Ureter (tissue), 1 donor: ENCODE measurements around the gene RPL39L. TPM values are rescaled to one million over a fixed set of nuclear protein-coding genes. Genes with fewer than 3 reads are reported as not detected.
"Not testable (repeated sequence)": the region's sequence is repeated elsewhere in the genome, so short reads cannot be mapped to it uniquely, and the experiment has no call there.

Experiments
- DNase-seq: peaks from one replicate; pipeline ENCODE4 v3.0.0-alpha.2; 2020; ENCODE audit warnings: low spot score
- total RNA-seq: library from RNA; stranded (reverse); gene quantifications from one replicate; pipeline ENCODE4 v1.2.4, GENCODE V29; 2023
- donor health status: DM: yes; HTN: yes; CAD: no.

Gene RPL39L
- total RNA-seq, 1 donor from 2014 or later = 5.4 TPM

DNA sequence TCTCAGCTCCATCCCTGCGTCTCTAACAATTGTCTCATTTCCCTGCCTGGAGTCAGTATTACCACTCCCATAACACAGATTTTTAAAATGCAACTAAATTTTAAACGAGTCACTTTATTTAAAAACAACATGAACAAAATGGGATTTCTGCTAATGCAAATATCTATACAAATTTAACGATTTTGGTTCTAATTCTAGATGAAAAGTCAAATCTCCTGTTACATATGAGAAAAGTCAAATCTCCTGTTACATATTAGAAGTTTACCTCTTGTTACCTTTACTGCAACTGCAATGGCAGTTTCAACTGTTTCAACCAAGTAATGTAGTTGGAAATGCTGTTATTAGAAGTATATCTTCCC is 578 bp upstream of the RPL39L start:
- no peak for DNase-seq

DNA sequence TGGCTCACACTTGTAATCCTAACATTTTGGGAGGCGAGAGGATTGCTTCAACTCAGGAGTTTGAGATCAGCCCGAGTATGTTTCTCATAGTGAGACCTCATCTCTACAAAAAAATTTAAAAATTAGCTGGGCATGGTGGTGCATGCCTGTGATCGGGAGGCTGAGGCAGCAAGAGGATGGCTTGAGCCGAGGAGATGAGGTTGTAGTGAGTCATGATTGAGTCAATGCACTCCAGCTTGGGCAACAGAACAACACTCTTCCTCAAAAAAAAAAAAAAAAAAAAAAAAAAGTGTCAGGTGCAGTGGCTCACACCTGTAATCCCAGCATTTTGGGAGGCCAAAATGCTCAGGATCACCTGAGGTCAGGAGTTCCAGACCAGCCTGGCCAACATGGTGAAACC is 2.4 kb downstream of the RPL39L start:
- no peak for DNase-seq

DNA sequence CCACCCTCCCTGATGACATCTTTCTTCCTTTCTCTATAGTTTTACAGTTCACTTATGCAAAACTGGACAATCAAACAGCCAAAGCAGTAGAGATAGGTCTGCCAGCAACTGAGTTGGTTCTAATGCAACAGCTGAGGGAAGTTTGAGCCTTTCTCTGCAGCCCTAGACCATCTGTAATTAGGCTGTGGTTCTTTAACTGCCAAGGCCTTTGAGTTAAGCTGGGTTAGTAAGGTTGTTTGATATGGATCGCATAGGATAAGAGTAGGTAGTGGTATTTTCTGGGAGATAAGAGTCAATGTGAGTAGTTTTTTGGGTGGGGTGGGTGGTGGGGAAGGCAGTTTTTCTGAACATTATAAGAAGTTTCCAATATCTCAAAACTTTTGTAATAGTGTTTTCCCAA is 3.0 kb downstream of the RPL39L start:
- DNase-seq = no peak

DNA sequence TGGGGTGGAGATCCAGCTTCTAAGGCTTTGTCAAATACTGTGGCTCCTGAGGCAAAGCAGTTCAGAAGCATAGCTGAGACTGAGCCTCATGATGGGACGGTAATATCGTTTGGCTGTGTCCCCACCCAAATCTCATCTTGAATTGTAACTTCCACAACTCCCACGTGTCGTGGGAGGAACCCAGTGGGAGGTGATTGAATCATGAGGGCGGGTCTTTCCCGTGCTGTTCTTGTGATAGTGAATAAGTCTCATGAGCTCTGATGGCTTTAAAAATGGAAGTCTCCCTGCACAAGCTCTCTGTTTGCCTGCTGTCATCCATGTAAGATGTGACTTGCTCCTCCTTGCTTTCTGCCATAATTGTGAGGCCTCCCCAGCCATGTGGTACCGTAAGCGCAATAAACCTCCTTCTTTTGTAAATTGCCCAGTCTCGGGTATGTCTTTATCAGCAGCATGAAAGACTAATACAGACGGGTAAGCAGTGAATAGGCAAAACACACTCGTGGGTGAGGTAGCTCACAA is 4.1 kb downstream of the RPL39L start:
- DNase-seq = not testable (repeated sequence)

GRCh38 chr3:187133181-187133580 is 6.1 kb downstream of the RPL39L start:
- DNase-seq = not testable (repeated sequence)

DNA sequence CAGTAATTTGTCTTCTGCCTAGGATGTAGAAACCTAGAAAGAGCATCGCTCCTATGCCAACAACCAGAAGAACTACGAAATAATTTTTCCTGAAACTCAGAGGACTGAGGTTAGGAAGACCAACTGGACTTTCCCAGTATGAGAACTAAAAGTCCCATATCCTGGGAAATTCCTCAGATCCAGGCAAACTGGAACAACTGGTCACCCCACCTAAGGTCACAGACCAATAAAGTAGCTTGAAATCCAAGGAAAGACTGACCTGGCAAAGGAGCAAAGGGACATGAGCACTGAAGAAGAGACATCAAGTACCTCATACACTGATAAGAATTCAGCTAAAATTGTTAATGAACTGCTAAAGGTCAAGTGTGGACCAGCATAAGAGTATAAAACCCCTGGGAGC is 6.6 kb downstream of the RPL39L start:
- no peak for DNase-seq

DNA sequence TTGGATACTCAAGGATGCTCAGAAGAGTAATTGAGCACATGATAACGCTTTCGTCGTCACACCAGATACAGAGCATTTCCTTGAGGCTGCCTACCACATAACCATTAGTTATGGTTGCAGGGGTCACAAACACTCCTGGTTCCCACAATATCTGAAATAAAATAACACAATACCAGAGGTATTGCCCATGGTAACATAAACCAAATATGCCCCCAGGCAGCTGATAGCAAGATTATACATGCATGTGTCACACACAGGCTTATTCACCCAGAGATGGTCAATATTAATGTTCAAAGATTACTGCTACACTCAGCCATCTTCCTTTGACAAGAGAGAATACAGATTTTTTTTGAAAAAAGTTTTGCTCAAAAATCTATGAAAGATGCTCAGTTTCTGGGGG is 7.3 kb downstream of the RPL39L start:
- no peak for DNase-seq

DNA sequence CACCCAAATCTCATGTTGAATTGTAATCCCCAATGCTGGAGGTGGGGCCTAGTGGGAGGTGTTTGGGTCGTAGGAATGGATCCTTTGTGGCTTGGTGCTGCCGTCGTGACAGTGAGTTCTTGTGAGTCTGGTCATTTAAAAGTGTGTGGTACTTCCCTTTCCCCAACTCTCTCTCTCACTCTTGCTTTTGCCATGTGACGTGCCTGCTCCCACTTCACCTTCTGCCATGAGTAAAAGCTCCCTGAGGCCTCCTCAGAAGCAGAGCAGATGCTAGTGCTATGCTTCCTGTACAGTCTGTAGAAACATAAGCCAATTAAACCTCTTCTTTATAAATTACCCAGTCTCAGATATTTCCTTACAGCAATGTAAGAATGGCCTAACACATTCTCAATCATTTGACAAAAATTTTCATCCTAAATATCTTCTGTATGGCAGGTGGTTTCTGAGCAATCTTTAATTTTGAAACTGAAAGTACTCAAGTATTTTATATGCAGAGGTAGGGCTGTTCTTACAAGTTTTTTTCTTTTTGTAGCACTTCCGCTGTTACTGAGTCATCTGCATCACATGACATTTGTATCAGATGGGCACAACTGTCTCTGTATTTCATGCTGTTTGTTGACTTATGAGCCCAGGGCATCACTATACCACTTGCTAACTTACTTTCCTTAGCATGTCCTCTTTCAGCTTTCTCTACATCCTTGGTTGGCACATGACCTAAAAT is 8.8 kb downstream of the RPL39L start:
- DNase-seq = no peak

GRCh38 chr3:187125319-187126031 is 13.8 kb downstream of the RPL39L start:
- DNase-seq = no peak

DNA sequence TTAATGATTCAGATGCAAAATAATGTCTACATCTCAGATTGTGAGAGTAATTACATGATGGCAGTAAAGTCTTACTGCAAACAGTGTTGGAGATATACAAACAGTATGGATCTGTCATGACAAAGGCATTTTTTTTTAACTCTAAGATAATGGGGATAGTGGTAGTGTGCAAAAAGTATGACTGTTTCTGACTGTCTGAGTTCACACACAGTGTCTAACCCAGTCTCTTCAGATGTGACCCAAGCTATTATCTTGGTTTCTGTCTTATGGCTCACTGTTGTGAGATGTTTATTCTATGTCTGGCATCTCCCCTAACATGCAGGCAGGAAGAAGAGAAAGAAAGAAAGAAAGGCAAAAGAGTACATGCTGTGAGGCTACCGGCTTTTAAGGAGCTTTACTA is 17.0 kb downstream of the RPL39L start:
- no peak for DNase-seq

DNA sequence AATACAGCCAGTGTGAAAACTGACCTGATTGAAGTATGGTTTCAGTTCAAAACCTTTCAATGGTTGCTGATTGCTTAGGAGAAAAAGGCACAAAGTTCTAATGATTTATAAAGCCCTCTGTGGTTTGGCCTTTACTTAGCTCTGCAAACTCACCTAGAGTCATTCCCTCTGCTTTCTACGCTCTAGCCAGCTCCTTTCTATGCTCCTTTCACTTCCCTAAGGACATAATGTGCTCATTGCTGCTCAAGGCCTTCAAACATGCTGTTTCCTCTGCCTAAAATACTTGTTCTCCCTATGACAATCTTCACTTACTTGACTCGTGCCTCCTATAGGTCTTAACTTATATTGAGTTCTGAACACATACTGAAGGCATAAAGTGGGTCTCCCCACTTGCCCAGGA is 19.0 kb downstream of the RPL39L start:
- DNase-seq = no peak

GRCh38 chr3:187114511-187114910 is 24.8 kb downstream of the RPL39L start:
- no peak for DNase-seq

DNA sequence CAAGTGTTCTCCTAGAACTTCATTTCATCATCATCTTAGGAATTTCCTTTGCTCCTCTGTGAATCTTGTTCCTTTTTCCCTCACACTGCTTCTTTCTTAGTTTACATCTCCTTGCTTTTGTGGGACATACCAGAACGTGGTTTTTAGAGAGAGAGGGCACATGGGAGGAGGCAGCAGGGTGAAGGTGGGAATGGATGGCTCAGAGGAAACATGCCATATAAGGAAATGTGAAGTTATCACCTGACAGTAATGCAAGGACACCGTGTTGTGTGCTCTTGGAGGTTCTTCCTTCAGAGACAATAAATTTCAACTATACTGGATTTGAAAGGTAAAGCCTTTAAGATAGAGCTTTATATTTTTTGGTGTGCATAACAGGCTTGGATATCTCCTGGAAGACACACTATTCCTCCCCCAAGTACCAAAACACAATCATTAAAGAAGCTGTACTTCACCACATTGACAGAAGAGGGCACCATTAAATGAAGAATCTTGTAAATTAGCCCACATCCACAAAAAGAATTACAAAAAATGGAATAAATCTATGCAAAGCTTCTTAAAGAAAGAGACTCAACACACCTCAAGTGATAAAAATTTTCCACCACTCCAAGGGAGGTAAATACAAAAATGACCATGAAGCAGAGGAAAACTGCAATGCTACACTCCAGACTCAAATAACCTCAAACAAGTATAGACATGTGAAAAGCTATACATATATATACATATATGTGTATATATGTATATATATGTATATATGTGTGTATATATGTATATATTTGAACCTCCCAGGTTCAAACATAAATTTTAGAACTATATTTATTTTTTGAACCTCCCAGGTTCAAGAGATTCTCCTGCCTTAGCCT is 26.1 kb downstream of the RPL39L start:
- no peak for DNase-seq

DNA sequence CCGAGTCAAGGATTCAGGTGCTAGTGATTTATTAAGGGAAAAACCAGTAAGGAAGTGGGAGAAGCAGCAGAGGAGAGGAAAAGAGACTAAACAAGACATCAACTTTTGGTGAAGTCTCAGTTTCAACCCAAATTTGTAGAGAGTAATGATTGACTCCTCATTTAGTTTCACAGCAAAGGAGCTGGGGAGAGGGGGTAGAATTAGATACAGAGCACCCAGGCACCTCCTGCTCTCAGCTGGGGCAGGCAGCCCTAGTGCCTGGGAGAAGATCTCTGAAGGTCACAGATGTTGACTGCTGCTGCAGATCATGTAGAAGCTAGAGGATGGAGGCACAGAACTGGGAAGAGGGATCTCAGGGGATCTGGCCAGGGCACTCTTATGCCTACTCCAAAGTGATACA is 29.1 kb downstream of the RPL39L start:
- no peak for DNase-seq

DNA sequence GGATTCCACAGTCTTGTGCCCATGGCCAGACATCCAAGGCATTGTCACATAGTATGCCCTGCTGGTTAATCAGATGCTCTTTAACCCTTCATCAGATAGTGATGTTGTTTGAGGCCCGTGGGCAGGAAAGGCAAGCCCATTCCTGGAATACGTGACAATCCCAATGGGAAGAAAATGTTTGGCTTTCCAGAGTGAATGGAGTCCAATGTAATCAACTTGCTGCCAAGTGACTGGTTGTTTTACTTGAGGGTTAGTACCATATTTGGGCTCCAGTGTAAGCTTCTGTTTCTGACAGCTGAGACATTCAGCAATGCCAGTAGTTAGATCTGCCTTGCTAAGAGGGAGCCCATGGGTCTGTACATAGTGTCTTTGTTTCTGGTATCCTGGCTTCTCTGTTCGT is 31.3 kb downstream of the RPL39L start:
- no peak for DNase-seq

DNA sequence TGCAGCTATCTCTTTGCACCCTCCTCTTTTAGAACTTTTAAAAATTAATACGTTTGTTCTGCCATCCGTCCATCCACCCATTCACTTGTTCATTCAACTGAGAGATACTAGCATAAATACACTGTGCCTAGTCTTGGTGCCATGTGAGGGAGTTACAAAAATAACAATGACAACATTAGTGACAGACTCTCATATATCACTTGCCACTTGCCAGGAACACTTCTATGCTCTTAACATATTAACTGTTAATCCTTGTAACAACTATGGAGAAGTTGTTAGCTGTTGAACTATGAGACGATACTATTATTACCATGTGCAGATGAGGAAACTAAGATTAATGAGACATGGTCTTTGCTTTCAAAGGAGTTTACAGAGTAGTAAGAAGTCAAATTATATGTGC is 33.6 kb downstream of the RPL39L start:
- no peak for DNase-seq

DNA sequence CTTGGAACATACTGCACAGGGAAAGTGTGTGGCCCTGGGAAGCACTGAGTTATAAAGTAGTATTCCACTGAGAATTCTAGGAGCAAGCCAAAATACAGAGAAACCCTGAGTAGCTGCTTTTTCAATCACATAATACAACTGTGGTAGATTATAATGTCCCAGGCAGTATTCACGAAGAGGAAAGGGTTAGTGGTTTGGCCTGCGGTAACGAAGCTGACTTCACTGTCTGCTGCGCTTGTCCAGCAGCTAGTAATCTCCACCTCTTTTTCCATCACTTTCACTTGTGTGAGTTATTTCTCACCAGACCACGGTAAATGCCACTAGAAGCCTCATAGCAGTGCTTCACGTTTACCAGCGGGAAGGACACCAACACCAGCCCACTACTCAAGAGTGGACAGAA is 34.4 kb downstream of the RPL39L start:
- DNase-seq = no peak

DNA sequence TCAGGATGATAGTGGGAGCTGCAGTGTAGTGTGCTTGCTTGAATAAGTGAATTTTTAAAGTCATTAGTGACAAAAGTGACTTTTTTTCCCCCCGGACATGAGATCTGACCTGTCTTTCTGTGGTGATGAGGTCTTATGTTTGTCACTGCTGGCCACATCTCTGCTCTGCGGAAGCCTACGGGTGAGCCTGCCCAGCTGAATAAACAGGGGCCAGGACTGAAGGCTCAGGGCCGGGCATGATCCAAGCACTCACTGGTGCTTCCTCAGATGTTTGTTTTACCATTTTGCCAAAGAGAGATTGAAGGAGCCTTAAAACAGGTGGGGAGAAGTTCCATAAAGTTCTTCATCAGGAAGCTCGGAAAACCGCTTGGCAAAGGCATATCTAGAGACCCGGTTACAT is 35.0 kb downstream of the RPL39L start:
- no peak for DNase-seq

GRCh38 chr3:187103251-187103650 is 36.0 kb downstream of the RPL39L start:
- DNase-seq = no peak

DNA sequence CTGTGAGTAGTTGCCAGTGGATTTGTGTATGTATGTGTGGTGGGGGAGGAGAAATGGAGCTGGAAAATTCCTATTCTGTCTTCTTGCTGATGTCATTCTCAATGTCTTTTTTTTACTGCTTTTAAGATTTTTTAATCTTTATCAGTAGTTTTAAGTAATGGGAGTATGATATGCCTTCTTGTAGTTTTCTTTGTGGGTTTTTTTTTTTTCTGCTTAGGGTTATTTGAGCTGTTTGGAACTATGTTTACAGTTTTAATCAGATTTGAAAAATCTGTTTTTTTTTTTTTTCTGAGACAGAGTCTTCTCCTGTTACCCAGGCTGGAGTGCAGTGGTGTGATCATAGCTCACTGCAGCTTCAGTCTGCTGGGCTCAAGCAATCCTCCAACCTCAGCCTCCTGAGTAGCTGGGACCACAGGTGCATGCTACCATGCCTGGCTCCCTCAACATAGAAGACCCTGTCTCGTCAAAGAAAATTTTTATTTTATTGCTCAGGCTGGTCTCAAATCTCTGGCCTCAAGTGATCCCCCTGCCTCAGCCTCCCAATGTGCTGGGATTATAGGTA is 37.1 kb downstream of the RPL39L start:
- DNase-seq = no peak

- peak; percentile 76 for DNase-seq
Observed at GRCh38 chr3:187101184-187102072, 37.9 kb downstream of the RPL39L start.
